Subcutaneous adipose tissue (tissue), 4 donors: Measurements from ENCODE around the gene COL6A2. TPM values are rescaled to one million over a fixed set of nuclear protein-coding genes. Genes with fewer than 3 reads are reported as not detected.

Source experiments
- total RNA-seq, 4 donors: library from RNA; depleted of rRNA; stranded (reverse); fragments of >200 nt; gene quantifications; one replicate each; pipeline ENCODE4 v1.1.0, GENCODE V29; 2016
- TF ChIP-seq, protein P1 (sequence below): fragments of 450-650 bp; IDR thresholded peaks from one replicate; pipeline ENCODE4 v1.5.1; 2016; ENCODE audit warnings: low read depth, mild to moderate bottlenecking, control low read depth, antibody characterized with exemption, moderate library complexity

COL6A2 gene
- total RNA-seq, 4 donors from 2014 or later = 223 to 1,493 (median 826) TPM

DNA sequence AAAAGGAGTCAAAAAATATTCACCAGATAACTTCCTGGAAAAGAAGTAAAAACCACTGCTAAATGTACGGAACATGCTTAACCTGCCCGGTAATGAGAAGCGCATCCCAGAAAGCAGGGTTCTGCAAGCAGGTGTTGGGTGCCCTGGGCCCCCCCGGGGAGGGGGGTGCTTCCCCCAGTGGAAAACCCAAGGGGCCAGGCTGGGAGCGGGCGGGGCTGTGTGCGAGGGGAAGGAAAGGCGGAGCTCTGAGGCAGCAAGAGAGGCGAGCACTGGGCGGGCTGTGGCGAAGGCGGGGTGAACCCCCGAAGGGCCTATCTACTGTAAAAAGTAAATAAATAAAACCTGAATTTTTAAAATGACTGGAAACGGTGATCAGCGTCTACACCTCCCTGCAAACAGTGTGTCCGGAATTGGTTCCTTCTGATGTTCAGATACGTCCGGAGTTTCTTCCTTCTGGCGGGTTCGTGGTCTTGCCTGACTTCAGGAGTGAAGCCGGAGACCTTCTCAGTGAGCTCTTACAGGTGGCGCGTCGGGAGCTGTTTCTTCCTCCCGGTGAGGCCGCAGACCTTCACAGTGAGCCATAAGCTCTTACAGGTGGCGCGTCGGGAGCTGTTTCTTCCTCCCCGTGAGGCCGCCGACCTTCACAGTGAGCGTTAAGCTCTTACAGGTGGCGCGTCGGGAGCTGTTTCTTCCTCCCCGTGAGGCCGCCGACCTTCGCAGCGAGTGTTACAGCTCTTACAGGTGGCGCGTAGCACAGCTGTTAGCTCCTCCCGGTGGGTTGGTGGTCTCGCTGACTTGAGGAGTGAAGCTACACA lies 44.1 kb downstream of the COL6A2 start:
- TF ChIP-seq, protein P1, sequence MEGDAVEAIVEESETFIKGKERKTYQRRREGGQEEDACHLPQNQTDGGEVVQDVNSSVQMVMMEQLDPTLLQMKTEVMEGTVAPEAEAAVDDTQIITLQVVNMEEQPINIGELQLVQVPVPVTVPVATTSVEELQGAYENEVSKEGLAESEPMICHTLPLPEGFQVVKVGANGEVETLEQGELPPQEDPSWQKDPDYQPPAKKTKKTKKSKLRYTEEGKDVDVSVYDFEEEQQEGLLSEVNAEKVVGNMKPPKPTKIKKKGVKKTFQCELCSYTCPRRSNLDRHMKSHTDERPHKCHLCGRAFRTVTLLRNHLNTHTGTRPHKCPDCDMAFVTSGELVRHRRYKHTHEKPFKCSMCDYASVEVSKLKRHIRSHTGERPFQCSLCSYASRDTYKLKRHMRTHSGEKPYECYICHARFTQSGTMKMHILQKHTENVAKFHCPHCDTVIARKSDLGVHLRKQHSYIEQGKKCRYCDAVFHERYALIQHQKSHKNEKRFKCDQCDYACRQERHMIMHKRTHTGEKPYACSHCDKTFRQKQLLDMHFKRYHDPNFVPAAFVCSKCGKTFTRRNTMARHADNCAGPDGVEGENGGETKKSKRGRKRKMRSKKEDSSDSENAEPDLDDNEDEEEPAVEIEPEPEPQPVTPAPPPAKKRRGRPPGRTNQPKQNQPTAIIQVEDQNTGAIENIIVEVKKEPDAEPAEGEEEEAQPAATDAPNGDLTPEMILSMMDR = no peak

DNA sequence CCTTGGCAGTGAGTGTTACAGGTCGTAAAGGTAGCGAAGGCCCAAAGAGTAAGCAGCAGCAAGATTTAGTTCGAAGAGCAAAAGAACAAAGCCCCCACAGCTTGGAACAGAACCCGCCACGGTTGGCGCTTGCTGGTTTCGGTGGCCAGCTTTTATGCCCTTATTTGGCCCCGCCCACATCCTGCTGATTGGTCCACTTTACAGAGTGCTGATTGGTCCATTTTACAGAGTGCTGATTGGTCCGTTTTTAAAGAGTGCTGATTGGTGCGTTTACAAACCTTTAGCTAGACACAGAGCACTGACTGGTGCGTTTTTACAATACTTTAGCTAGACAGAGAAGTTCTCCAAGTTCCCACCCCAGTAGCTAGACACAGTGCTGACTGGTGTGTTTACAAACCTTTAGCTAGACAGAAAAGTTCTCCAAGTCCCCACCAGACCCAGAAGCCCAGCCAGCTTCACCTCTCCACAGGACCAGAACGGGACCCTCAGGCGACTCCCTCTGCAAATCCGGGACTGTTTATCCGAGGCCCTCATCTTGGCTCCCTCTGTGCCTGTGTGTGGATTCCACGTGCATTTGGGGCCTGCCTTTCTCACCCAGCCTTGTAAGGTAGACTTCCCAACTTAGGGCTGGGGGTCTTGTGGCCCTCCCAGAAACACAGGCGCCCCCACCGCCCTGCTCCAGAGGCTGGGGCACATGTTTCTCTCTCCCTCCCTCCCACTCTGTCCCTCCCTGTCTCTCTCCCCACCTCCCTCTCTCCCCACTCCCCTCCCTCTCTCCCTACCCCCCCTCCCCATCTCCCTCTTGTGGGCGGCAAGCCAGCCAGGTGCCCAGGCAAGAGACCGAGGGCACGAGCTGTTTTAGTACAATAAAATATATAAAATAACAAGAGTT lies 44.9 kb downstream of the COL6A2 start:
- TF ChIP-seq, protein P1 = no peak

DNA sequence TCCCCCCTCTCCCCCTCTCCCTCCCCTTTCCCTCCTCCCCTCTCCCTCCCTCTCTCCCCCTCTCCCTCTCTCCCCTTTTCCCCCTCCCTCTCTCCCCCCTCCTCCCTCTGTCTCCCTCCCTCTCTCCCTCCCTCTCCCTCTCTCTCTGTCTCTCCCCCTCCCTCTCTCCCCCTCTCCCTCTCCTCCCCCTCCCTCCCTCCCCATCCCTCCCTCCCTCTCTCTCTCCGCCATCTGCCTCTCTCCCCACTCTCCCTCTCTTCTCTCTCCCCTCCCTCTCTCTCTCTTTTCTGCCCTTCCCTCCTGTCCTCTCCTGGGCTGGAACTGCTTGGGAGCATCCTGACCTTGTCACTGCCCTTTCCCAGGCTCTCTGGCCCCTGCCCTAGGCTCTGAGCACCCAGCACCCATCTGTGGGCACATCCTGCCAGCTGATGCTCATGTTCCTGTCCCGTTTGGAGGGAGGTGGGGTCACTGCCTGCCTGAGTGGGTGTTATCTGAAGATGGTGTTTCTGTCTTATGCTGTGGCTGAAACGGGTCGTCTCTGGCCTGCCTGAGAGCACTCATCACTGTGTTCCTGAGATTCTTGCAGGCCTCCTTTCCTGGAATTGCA lies 46.7 kb downstream of the COL6A2 start:
- TF ChIP-seq, protein P1 = no peak

DNA sequence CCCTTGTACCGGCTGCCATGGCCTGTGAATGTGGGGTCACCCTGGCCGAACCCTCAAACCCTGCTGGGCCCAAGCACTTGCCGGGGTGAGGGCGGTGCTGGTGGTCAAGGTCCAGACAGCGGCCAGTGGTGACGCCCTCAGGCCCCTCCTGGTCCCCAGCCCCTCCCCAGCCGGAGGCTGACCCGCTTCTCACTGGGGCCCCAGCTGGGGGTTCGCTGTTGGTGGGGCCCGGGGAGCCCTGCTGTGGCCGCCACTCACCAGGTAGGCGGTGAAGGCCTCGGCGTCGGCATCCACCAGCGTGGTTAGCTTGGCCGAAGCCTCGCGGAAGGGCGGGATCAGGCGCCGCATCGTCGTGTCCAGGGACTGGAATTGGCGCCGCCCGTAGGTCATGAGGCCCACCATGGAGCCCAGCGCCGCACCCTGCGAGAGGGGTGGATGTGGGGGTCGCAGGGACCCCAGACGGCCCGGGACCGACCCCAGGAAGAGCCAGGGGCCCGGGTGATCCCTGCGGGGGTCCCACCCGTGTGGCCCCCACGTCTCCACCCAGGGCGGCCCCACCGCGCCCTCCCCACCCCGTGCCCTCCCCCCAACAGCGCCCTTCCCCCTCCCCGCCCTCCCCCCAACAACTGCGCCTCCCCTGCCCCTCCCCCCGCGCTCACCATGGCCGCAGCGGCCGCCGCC lies 47.4 kb downstream of the COL6A2 start:
- TF ChIP-seq, protein P1 = no peak

DNA sequence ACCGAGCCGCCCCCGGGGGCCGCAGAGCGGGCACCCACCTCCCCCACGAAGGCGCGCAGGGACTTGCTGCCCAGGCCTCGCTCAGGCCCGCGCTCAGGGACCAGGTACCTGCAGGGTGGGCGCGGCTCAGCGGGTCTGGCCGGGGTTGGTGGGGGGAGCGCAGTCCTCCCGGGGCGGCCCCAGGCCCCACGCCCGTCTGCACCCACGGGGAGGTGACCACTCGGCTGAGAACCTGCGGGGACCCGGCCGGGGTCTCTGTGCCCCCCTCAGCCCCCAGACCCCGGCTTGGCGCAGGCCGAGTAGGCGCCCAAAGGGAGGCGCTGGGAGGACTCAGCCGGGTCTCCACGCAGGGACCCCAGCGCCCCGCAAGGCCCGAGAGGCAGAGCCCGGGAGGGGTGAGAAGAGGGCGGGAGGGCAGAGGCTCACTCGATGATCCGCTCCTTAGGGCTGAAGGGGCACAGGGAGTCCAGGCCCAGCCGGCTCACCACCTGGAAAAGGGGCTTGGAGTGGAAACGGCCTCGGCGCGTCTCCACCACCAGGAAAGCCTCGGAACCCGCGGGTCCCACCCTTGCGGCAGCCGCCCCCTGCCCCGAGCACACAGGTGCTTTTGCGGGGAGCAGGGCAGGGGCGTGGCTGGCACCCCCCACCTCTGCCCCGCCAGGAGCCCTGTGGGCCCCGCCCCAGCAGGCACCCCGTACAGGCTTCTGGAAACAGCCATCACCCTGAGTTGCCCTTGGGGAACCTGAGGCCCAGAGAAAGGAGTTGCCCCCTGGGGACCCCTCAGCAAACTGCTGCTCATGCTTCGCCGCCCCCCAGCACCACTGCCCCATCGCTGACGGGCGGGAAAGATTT lies 48.2 kb downstream of the COL6A2 start:
- TF ChIP-seq, protein P1 = no peak

DNA sequence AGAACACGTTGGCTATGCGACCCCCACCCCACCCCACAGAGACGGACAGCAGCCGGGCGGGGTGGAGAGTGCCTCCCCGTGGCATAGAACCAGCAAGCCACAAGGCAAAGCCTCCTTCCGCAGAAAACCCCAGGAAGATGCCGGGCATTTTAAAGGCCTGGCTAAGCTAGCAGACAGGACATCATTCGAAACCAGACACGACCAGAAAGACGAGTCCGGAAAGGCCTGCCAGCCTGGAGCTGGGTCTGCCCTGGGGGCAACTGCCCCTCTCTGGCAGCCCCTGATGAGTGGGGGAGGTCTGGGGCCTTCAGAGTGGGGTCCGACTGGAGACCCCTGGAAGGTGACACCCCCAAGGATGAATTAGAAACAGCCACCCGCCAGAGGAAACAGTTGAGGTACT lies 48.9 kb downstream of the COL6A2 start:
- TF ChIP-seq, protein P1 = no peak
